GM12878 (cell line): Measurements from ENCODE around the gene ZCCHC8. TPM values are rescaled to one million over a fixed set of nuclear protein-coding genes. Genes with fewer than 3 reads are reported as not detected.

Experiments
- CBX5 ChIP-seq: sonication (generic); IDR thresholded peaks from 2 replicates; pipeline ENCODE4 v1.6.1; 2016; ENCODE audit warnings: low read depth, moderate library complexity, mild to moderate bottlenecking, inconsistent platforms
- E2F4 ChIP-seq: IDR thresholded peaks from 2 replicates; pipeline ENCODE4 v1.6.1; 2012; ENCODE audit warnings: low read depth, low read length, improper control_type of control experiment
- HDAC2 ChIP-seq: fragments of 200-600 bp; sonication (generic); IDR thresholded peaks from 2 replicates; pipeline ENCODE4 v1.6.1; 2017
- LARP7 ChIP-seq: fragments of 450-650 bp; IDR thresholded peaks from 2 replicates; pipeline ENCODE4 v1.6.1; 2017; ENCODE audit warnings: mild to moderate bottlenecking
- NFXL1 ChIP-seq: fragments of 450-650 bp; IDR thresholded peaks from 2 replicates; pipeline ENCODE4 v1.6.1; 2017; ENCODE audit warnings: antibody characterized with exemption, mild to moderate bottlenecking, borderline replicate concordance
- POU2F2 ChIP-seq: IDR thresholded peaks from 3 replicates; pipeline ENCODE4 v1.6.1; 2011; ENCODE audit warnings: low read depth, mild to moderate bottlenecking, low read length, borderline replicate concordance
- RCOR1 ChIP-seq: conservative IDR thresholded peaks from 2 replicates; pipeline ENCODE4 v1.6.1; 2012; ENCODE audit warnings: low read depth, low read length, improper control_type of control experiment
- SKIL ChIP-seq: fragments of 450-650 bp; IDR thresholded peaks from 2 replicates; pipeline ENCODE4 v1.6.1; 2017; ENCODE audit warnings: mild to moderate bottlenecking, low read depth, inconsistent platforms; ENCODE audit not compliant: poor library complexity, severe bottlenecking
- SUPT20H ChIP-seq: IDR thresholded peaks from 2 replicates; pipeline ENCODE4 v1.6.1; 2011; ENCODE audit warnings: low read depth, mild to moderate bottlenecking, low read length, moderate library complexity, borderline replicate concordance; ENCODE audit not compliant: control insufficient read depth
- polyA plus RNA-seq, 11 experiments: library from polyadenylated mRNA; depleted of rRNA in 4 of 11; unstranded in 6 of 11; stranded (reverse) in 5 of 11; fragments of >200 nt; fragmentation: Nextera tagmentation in 4 of 11; fragmentation: Illumina TruSeq in 1 of 11; extraction: Ambion mirVana in 4 of 11; extraction: Trizol in 1 of 11; gene quantifications; 1 replicate in 1 of 11; 2 replicates in 10 of 11; pipeline versions ENCODE4 v1.2.1 to v1.2.3, GENCODE V29; 2011 to 2016; ENCODE audit warnings: inconsistent platforms in 2 of 11, missing spikeins in 2 of 11, low read depth in 1 of 11
- total RNA-seq, 4 experiments: library from RNA; depleted of rRNA in 3 of 4; stranded (reverse); fragments of >200 nt in 3 of 4; fragmentation: Illumina TruSeq in 1 of 4; extraction: Trizol in 1 of 4; gene quantifications; 2 replicates each; pipeline versions ENCODE4 v1.2.1 to v1.2.3, GENCODE V29; 2013 to 2021

Gene ZCCHC8
- total and polyA plus RNA-seq, 10 of the 15 experiments (the other 5 are each of a cell fraction or from before 2014, with no cell fraction given): 8.8 to 34.8 (median 21.7) TPM

GRCh38 chr12:122499991-122500684, 594 bp downstream of the ZCCHC8 start (continued):
- TF ChIP-seq POU2F2 (no peak), E2F4 (no peak), SKIL (no peak), HDAC2 (no peak), CBX5 (no peak), RCOR1 (no peak), LARP7 (peak; percentile 58), NFXL1 (no peak), SUPT20H (no peak)
